HG03095 (cell line): ENCODE measurements around the gene C8G.

Experiments
- ATAC-seq: cut with Tn5 transposase; IDR thresholded peaks from one replicate; pipeline ENCODE4 v1.9.1; 2021; ENCODE audit warnings: moderate library complexity; ENCODE audit not compliant: unreplicated experiment

Gene C8G

GRCh38 chr9:136952876-136953770 is 8.1 kb downstream of the C8G start:
- no peak for ATAC-seq

- ATAC-seq = no peak
These were observed 8.8 kb downstream of the C8G start for GRCh38 chr9:136953771-136954269.

DNA sequence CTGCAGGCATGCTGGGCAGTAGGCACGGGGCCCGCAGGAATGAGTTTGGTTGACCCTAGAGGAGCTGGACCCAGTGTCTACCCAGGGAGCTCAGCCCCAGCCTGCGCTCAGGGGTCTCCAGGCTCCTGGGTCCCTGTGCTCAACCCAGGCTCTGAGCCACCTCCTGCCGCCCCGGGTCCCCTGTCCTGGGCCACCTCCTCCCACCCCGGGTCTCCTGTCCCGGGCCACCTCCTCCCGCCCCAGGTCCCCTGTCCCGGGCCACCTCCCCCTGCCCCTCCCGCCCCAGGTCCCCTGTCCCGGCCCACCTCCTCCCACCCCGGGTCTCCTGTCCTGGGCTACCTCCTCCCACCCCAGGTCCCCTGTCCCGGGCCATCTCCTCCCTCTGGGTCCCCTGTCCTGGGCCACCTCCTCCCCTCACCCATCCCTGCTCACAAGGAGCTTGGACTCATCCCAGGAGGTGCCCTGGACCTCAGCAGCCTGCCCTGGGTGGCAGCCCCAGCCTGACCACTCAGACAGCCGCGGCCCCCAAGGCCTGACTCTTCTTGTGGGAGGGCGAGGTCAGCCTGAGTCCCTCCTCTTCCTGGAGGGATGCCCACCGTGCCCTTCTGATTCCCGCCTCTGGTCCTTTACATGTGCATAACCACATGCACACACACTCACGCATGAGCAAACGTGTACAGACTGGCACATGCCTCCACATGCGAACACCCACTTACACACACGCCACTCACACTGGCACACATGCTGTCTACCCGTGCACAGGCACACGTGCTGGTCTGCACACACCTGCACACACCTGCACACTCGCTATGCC is 9.4 kb downstream of the C8G start:
- ATAC-seq = no peak

GRCh38 chr9:136955202-136955942 is 10.3 kb downstream of the C8G start:
- ATAC-seq = no peak

- ATAC-seq = no peak
These were observed 10.9 kb downstream of the C8G start for GRCh38 chr9:136955943-136956335.

DNA sequence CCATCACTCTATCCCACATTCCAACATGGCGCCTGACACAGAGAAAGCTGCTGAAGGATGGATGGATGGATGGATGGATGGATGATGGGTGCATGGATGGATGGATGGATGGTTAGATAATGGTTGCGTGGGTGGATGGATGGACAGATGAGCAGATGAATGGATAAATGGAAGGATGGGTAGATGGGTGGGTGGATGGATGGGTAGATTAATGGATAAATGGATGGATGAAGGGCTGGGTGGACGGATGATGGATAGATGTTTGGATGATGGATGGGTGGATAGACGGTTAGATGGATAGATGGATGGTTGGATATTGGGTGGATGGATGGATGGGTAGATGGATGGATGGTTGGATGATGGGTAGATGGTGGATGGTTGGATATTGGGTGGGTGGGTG is 11.6 kb downstream of the C8G start:
- ATAC-seq = no peak

DNA sequence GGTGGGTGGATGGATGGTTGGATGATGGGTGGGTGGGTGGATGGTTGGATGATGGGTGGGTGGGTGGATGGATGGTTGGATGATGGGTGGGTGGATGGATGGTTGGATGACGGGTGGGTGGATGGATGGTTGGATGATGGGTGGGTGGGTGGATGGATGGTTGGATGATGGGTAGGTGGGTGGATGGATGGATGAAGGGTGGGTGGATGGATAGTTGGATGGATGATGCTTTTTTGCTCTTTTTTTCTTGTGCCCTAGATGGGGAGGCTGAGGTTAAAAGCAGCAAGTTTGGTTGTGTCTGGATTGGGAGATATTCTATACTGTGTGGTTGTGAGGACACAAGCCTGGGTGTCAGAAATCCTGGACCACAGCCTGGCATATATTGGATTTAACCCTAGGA is 12.4 kb downstream of the C8G start:
- no peak for ATAC-seq

- ATAC-seq = no peak
These were observed 12.9 kb downstream of the C8G start for GRCh38 chr9:136957901-136958300.

DNA sequence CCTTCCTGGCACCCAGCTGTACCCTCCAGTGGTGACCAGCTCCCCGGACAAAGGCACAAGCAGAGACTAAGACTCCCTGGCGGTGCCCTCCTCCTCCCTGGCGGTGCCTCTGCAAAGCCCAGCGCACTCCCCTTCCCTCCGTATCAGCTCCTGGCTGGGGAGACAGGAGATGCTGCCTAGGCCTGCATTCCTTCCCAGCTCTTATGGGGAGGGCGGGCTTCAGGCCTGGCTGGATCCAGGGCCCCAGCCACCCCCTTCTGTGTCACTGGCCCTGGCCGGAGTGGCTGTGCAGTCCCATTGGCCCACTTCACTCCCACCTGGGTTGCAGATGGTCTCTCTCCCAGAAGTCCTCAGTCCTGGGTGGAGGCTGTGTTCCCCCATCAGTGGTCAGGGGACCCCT is 13.4 kb downstream of the C8G start:
- ATAC-seq = no peak

DNA sequence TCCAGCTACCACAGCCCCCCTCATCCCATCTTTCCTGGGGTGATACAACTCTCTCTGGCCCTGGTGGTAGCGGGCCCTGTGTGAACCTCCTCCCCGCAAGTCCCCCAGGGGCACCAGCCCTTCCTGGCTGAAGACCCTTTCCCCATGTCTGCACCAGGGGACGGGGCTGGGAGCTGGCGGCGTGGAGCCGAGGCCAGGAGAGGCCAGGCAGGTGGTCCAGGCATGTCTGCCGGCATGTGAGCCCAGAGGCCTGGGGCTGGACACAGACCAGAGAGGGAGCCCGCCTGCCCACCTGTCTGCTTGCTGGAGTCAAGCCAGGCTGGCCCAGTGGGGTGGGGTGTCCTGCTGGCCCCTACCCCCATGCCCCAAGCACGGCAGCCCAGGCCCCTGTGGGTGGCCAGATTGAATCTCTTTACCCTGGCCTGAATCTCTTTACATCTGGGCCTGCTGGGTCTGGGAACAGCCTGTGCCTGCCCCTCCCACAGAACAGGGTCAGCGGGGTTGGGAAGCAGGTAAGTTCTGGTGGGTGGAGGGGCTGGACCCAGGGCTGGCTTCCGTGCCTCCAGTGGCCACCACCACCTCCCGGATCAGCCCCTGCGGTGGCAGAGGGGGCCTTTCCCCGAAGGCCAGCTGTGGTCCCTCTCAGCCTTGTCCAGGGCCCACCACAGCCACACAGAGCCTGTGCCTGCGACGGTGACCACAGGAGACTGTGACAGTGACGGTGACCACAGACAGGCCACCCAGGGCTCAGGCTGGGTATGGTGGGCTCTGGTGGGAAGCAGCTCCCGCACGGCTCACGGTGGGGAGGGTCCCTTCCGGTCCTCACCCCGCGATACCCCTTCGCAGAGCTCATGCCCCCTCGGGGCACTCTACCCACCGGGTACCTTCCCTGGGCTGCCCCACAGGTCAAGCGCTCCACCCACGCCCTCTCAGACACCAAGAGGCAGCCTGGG is 14.1 kb downstream of the C8G start:
- ATAC-seq = no peak

GRCh38 chr9:136960212-136960937 is 15.3 kb downstream of the C8G start:
- ATAC-seq = no peak

GRCh38 chr9:136960938-136961275 is 15.9 kb downstream of the C8G start:
- ATAC-seq = no peak

DNA sequence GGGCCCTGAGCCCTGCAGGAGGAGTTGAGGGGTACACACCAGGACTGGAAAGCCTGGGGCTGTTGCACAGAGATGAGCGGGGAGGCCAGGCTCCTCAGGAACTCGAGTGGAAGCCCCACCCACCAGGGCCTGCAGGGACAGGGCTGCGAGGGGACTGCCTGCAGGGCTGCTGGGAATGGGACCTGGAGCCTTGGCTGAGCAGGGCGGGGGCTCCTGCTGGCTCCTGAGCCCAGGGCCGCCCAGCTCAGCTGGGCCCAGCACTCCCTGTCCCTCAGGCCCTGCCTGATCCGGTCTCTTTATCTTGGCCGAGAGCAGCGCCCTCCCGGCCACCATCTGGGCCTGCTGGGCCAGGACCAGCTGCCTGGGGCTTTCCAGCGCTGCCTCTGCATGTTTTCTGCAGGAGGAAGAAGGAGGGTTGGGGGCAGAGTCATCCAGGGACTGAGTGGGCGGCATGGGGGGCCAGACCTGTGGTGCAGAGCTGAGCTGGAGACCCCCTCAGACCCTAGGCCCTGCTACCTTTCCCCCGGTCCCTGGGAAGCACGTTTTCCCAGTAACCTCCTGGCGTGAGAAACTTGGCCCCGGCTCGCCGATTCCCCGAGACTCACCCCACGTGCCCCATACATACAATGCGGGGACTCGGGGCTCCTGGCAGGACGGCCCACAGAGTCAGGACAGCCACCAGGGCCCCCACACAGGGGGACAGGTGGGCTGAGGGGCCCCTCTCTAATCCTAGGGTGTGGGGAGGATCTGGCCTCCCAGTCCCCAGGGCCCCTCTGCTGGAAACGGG is 16.4 kb downstream of the C8G start:
- no peak for ATAC-seq

- ATAC-seq = no peak
These were observed 17.1 kb downstream of the C8G start for GRCh38 chr9:136962163-136962562.

- ATAC-seq = no peak
These were observed 17.7 kb downstream of the C8G start for GRCh38 chr9:136962701-136963248.

DNA sequence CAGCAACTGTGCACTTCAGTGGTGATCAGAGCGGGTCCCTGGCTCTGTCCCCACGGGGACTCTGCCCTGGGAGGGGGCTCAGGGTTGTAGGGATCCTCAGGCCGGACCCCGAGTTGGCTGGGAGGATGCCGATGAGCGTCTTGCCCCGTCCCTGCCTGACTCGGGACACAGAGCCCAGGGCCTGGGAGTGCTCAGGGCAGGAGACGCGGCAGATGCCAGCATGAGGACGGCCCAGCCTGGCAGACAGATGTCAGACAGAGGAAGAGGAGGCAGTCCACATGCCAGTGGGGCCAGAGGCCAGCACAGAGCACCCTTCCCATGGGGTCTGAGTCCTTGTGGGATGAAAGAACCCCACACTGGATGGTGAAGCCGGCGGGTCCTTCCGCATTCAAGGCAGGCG is 18.3 kb downstream of the C8G start:
- no peak for ATAC-seq

- ATAC-seq = no peak
These were observed 18.7 kb downstream of the C8G start for GRCh38 chr9:136963751-136964150.

DNA sequence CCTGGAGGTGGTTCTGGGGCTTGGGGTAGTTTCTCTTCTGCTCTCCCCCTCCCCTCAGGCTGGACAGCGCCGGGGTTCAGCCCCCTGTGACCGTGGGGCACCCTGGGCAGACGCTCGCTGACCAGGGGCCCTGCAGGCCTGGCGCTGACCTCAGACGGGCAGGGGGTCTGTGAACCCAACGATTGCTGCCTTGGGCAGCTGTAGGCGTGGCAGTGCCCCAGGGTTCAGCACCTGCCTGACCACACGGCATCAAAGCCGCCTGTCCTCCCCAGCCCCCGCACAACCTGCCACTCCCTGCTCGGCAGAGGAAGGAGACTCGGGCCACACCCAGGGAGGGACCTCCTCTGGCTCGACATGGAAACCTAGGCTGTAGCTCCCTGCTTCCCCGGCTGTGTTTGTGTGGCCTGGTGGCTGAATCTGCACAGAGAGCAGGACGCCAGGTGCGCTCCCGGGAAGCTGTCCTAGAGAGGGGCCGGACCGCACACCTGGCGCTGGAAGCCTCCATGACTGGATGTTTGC is 19.2 kb downstream of the C8G start:
- ATAC-seq = no peak
